Measurements from ENCODE around the gene OPTC.

- TF ChIP-seq POLR2A (IDR thresholded peaks at IDR 0.05; ENCODE audit: low read depth, low read length) = no peak
- no peak for TF ChIP-seq POLR2AphosphoS5 (IDR thresholded peaks at IDR 0.05; ENCODE audit: low read depth, low read length)
These were observed 23.0 kb downstream of the OPTC start for GRCh38 chr1:203516906-203517305.
